Activated CD4-positive, alpha-beta T cell treated with anti-CD3 and anti-CD28 coated beads for 24 hours (primary cell): ENCODE results near the gene PRKACB.
"Not testable (repeated sequence)": the region's sequence is repeated elsewhere in the genome, so short reads cannot be mapped to it uniquely, and the experiment has no call there.

ENCODE experiments used
- DNase-seq, 2 donors: peaks; one replicate each; pipeline ENCODE4 v3.0.0-alpha.2; 2020; ENCODE audit warnings: low read depth in 2 of 2

Gene PRKACB

DNA sequence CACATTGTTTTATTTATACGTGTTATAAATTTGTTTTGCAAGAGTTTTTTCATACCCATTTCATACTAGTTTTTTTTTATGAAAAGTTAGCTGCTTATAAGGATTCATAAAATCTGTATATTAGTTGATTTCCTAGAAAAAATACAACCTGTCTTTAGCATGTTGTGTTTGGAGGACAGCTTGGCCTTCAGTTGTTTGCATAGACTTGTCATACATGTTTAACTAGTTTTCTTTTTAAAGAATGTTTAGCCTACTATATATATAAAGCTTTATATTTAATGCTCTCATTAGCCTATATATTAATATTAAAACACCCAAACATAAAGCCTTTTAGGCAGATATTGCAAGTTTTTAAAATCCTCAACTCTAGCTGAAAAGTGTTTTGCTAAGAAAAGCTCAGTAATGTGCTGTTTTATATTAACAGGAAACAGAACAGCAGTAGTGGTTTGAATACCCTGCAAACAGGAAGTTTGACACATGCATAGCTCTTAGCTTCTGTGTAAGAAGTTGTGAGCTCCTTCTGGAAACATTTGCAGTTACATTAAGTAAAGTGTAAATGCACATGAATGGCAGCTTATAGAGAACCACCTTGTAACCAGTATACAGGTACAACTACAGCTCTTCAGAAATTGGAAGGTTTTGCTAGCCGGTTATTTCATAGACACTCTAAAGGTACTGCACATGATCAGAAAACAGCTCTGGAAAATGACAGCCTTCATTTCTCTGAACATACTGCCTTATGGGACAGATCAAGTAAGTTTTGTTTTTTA lies at the start of gene PRKACB:
TSS of gene PRKACB (plus strand) at position 476 of the 770 bp plus-strand sequence. CDS start at position 567, 91 bp downstream.
- no peak for DNase-seq

- no peak for DNase-seq
Observed at GRCh38 chr1:84095308-84095707, 48.8 kb upstream of the PRKACB start.

DNA sequence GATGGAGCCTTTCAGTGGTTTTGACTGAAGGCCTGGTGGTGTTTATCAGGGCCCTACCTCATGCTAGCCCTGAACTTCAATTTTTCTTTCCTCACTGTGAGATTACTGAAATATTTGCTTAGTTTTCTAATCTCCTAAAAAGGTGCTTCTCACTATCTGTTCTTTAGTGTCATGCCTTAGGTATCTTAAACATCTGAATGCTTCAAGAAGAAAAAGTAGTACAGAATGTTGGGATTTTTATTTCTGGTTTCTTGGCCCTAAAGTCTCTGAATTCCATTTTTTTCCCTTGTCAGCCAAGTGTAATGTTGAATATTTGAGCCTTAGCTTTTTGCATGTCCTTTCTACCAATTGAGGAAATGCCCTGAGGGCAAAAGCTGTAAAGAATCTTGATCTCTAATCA lies 47.9 kb upstream of the PRKACB start:
- DNase-seq = no peak

- DNase-seq = no peak
Observed at GRCh38 chr1:84101204-84101603, 42.9 kb upstream of the PRKACB start.

GRCh38 chr1:84103197-84103992 lies 40.7 kb upstream of the PRKACB start:
- DNase-seq = no peak

GRCh38 chr1:84107538-84107937 lies 36.5 kb upstream of the PRKACB start:
- not testable (repeated sequence) for DNase-seq

GRCh38 chr1:84107955-84108354 lies 36.1 kb upstream of the PRKACB start:
- no peak for DNase-seq

- DNase-seq = no peak
Observed at GRCh38 chr1:84108900-84109578, 35.0 kb upstream of the PRKACB start.

DNA sequence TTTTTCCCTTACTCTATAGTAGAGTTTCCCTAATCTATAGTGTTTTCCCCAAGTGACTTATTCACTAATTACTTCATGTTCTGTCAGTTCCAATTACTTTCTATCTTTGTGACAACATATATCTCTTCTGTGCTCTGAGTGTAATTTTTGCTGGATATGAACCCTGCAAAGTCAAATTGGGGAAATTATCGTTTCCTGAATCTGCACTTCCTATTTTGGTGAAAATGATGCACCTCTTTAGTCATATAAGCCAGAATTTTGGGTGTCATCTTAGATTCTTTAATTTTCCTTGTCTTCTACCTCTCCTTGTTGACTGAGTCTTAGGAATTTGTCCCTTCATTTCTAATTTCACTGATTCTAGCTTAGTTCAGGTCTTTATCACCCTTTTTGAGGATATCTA lies 33.4 kb upstream of the PRKACB start:
- DNase-seq = no peak

DNA sequence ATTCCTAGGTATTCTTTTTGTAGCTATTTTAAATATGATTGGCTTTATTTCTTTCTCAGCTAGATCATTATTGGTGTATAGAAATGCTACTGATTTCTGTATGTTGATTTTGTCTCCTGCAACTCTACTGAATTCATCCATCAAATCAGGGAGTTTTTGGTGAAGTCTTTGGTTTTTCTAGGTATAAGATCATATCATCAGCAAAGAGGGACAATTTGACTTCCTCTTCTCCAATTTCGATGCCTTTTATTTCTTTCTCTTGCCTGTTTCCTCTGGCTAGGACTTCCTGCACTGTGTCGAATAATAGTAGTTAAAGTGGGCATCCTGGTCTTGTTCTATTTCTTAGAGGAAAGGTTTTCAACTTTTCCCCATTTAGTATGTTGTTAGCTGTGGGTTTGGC lies 27.5 kb upstream of the PRKACB start:
- no peak for DNase-seq

GRCh38 chr1:84117868-84118267 lies 26.2 kb upstream of the PRKACB start:
- no peak for DNase-seq

DNA sequence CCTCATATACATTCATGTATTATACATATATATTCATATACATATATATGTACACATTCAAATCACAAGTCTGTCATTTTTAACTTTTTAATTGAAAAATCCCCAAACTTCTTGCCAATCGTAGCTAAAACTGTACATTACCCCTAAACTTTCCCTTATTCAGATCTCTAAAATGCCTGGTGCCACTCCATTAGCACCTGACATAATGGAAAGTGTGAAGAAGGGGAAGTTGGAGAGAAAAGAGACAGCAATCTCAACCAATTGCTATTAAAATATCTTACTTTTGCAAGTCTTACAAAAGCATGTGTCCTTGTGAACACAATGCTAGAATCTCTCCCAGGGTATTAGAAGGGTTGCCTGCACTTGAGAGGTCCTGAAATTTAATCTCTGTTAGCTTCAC lies 22.7 kb upstream of the PRKACB start:
- no peak for DNase-seq

DNA sequence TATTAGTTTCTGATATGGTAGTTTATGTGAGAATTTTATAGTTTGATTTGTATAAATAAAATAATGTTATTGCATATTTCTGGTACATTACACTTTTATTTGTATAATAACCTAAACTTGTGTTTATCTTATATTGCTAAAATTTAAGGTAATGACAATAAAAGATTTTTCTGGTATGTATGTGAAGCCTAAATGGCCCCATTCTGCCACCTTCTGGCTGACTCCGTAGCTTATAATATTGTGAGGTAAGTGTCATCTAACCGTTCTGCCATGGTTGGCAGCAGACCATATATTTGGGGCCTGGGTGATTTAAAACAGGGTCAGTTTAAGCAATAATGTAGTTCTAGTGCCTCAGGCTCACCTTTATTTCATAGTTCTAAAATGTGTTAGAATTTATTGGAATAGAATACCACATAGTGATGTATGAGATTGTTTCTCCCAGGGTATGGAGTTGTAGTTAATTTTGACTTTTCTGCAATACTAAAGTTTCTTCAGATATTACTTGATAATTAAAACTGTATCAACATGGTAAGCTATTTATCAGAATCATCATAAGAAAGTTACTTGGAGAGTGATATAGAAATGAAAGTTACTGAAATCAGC lies 21.2 kb upstream of the PRKACB start:
- DNase-seq = peak in 1 of 2 donors; percentile 11

DNA sequence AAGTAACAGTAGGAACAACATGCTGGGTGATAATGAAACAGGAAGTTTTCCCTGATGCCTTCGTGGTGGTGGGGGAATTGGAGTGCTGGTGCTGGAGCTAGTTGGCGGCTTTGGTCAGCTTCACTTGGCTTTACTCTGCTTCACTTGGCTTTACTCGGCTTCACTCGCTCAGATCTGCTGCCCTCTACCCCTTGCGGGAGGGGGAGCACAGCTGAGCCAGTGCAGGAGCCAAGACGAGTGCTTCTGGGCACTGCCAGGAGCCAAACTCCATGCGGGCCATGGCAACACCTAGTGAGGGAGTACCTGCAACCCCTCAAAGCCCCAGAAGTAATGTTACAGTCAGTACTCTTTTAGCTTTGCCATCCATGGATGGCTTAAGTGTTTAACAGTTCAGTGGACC lies 10.6 kb upstream of the PRKACB start:
- DNase-seq = no peak

DNA sequence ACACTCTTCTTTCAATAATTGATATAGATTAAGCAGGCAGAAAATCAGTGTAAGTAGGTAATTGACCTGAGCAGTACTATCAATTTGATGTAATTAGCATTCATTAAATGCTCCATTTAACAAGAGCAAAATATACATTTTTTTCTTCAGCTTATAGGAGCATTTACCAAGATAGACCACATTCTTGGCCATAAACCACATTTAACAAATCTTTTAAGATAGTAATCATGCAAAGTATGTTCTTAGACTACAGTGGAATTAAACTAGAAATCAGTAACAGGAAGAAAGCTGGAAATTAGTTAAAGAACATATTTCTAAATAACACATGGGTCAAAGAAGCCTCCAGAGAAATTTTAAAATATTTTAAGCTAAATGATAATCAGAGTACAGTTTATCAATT lies 8.7 kb upstream of the PRKACB start:
- DNase-seq = no peak

- DNase-seq = no peak
Observed at GRCh38 chr1:84141182-84142003, 2.7 kb upstream of the PRKACB start.

GRCh38 chr1:84145068-84145467 lies 997 bp downstream of the PRKACB start:
- DNase-seq = no peak

DNA sequence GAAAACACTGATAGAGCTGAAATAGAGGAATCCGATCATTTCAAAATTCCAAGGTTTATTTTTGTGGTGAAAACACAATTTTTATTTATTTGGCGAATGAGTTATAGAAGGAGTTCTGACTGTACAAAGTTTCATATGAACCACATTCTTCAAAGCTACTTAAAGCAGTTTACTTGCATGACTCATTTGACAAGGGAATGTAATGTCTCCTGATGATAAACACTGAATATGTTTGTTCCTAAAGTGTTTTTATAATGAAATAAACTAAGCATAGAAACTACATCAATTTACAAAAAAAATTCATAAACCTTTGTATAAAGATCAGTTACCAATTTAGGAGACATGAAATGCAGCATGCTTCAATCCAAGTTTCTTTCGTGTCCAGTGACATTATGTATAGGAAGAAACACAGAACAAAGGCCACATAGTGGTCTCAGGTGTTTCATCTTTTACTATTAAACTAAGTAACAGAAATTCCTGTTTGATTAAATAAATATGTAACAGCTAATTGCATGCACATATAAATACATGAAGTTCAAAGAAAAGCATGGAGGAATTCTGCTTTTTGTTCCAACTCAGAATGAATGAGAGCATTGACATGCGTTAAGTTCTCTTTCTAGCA lies 2.5 kb downstream of the PRKACB start:
- DNase-seq = no peak

DNA sequence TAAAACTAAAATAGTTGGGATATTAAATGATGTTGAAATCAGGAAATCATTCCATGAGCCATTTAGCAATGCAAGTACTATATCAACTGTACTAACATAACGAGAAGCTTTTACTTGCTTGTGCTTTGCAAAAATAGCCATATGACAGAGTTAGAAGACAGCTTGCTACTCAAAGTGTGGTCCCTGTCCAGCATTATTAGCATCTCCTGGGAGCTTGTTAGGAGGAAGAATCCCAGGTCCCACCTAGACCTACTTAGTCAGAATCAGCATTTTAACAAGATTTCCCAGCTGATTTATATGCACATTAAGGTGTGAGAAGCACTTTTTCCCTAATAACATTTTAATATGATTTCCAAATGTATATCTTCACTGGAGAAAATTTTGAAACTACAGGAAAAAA lies 4.7 kb downstream of the PRKACB start:
- no peak for DNase-seq

DNA sequence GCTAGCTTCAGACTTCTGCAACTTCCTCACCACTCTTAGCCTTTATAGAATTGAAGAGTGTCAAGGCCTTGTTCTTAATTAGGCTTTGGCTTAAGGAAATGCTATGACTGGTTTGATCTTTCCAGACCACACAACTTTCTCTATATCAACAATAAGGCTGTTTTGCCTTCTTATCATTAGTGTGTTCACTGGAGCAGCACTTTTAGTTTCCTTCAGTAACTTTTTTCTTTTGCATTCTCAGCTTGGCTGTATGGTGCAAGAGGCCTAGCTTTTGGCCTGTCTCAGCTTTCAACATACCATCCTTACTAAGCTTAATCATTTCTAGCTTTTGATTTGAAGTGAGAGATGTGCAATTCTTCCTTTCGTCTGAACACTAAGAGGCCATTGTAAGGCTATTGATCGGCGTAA lies 8.6 kb downstream of the PRKACB start:
- DNase-seq = no peak

- DNase-seq = no peak
Observed at GRCh38 chr1:84155517-84155916, 11.4 kb downstream of the PRKACB start.
